HG02970 (cell line): ENCODE results near the gene ITIH2.

Source experiments
- ATAC-seq: cut with Tn5 transposase; IDR thresholded peaks from one replicate; pipeline ENCODE4 v1.9.1; 2021; ENCODE audit warnings: mild to moderate bottlenecking, moderate library complexity, moderate number of reproducible peaks; ENCODE audit not compliant: unreplicated experiment, low FRiP score

Gene ITIH2

DNA sequence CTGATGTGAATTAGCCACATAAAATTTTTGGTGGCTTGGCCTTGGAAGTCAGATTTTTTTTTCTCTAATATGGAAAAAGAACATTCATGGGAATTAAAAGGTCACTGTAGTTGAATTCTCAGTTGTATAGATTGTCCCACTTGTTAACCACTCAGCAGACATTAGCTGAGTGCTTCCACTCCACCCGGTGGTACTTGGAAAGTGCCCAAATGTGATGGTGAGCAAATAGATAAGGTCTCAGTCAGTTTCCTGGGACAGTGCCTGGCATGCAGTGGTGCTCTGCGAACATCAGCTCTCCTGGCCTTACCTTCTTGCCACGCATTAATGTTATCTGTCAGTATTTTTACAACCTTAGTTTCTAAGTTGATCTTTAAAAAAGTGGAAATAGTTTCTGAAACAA, 86.3 kb downstream of the ITIH2 start:
- ATAC-seq: no peak

DNA sequence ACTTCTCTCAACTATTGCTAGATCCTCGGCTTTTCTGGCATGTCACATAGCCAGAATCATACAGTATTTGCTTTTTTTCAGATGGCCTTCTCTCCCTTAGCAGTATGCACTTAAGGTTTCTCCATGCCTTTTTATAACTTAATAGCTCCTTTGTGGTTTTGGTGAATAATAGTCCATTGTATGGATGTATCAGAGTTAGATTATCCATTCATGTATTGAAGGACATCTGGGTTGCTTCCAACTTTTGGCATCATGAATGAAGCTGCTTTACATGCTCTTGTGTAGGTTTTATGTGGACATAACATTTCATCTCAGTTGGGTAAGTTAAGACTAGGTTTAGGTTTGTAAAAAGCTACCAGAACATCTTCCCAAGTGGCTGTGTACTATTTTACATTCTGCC, 89.4 kb downstream of the ITIH2 start:
- ATAC-seq: no peak

DNA sequence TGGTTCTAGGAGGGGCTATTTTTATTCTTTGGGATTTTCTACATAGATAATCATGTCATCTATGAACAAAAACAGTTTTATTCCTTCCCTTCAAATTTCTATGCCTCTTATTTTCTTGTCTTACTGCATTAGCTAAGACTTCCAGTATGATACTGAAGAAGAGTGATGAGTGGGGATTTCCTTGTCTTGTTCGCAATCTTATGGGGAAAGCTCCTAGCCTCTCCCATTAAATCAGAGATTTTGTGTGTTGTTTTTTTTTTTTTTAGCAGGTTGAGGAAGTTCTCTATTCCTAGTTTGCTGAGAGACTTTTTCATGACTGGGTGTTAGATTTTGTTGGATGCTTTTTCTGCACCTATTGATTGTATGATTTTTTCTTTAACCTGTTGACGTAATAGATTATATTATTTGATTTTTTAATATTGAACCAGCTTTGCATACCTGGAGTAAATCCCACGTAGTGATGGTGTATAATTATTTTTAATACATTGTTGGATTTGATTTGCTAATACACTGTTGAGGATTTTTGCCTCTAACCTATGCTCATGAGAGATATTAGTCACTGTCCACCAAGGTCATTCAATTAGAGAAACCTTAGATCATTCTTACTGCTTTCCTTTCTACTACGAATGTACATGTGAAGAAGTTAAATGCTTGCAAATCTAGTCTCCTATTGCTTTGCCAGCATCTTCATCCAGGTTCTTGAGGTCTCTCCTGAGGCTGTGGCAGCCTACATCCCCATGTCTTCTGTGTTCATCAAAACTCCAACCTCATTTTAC, 91.3 kb downstream of the ITIH2 start:
- no peak for ATAC-seq

DNA sequence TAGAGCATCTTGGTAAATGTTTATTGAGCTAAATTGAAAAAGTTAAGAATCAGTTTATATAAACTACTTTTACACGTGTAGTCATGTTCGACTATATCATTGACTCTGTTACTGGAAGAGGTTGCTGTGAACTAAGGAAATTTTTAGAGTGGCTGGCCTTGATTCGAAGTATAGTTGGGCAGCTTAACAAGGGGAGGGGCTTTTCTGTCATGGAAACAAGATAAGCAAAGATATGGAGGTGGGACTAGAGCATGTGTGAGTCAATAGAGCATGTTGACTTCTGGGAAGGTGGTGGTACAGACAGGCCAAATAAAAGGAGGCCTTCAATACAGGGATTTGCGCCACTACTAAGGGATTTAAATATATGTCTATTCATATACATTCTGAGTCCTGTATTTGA, 92.5 kb downstream of the ITIH2 start:
- no peak for ATAC-seq

DNA sequence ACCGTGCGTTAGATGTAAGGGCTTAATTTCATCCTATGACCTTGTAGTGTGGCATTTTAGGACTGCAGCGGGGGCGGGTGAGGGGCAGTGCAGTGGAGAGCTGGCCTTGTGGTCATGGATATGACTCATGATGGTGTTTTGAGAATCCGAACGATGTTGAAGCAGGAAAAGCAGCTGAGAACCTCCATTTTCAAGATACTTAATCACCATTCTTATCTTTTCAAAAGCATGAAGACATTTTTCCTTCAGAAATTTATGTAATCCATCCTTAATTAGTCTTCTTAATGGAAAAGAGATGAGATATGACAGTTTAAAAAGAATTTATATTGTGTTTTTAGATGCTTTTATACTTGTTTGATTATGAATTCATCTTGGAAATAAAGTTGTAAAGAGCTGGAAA, 94.5 kb downstream of the ITIH2 start:
- ATAC-seq: no peak
